Muscle of arm (tissue), 12 donors: ENCODE data around the gene ZC3HAV1L. TPM values are rescaled to one million over a fixed set of nuclear protein-coding genes. Genes with fewer than 3 reads are reported as not detected.

ENCODE experiments used
- polyA plus RNA-seq, 12 donors: library from polyadenylated mRNA; unstranded; fragments of 120-200 nt; gene quantifications; one replicate each; pipeline ENCODE4 v1.2.1, GENCODE V29; 2013; ENCODE audit not compliant: insufficient read length in 12 of 12

ZC3HAV1L gene
- polyA plus RNA-seq, 12 donors: 12.4 to 23.8 (median 17.2) TPM; not detected in 1

Other genes with a start within 250 kb of the ZC3HAV1L start
- gene TMEM213, start 238.0 kb downstream of the ZC3HAV1L start, polyA plus RNA-seq: under 1 TPM in 8 of 12 donors, not detected in 4; 0.03 to 0.30 (median 0.12) TPM
- under 1 TPM in 9 of 12 donors, not detected in 3; 0.06 to 0.48 (median 0.24) TPM for gene ATP6V0A4, start 237.8 kb downstream of the ZC3HAV1L start, polyA plus RNA-seq
- gene KIAA1549, start 54.7 kb downstream of the ZC3HAV1L start, polyA plus RNA-seq: 10 to 100 TPM in 6 of 12 donors, 1 to 10 TPM in 5, not detected in 1; 8.1 to 13.0 (median 10.8) TPM
- 10 to 100 TPM in 10 of 12 donors, 1 to 10 TPM in 1, not detected in 1; 9.7 to 22.8 (median 12.3) TPM for gene ZC3HAV1, start 73.7 kb upstream of the ZC3HAV1L start, polyA plus RNA-seq
- gene UBN2, start 195.2 kb upstream of the ZC3HAV1L start, polyA plus RNA-seq: 10 to 100 TPM in 7 of 12 donors, 1 to 10 TPM in 4, not detected in 1; 7.9 to 18.5 (median 11.5) TPM